Upper lobe of left lung (tissue), 6 donors: Measurements from ENCODE around the gene PROKR1. TPM values are rescaled to one million over a fixed set of nuclear protein-coding genes. Genes with fewer than 3 reads are reported as not detected.
"Not testable (repeated sequence)": the region's sequence is repeated elsewhere in the genome, so short reads cannot be mapped to it uniquely, and the experiment has no call there.

Source experiments
- ATAC-seq, 2 donors: fragments of 200-7000 bp; cut with Tn5 transposase; one replicate each; pipeline ENCODE4 v1.9.1; 2022; ENCODE audit warnings: mild to moderate bottlenecking in 2 of 2, moderate library complexity in 2 of 2; ENCODE audit not compliant: low FRiP score in 2 of 2
- DNase-seq, 2 donors: peaks; one replicate each; pipeline ENCODE4 v3.0.0-alpha.2; 2019 to 2020
- H3K27ac ChIP-seq, 4 donors: fragments of 200-600 bp; sonication (generic); one replicate each; pipeline ENCODE4 v1.5.1; 2016 to 2019
- H3K27me3 ChIP-seq, 4 donors: fragments of 200-600 bp; sonication (generic); one replicate each; pipeline ENCODE4 v1.5.1; 2017 to 2019
- H3K36me3 ChIP-seq, 4 donors: fragments of 200-600 bp; sonication (generic); one replicate each; pipeline ENCODE4 v1.5.1; 2016 to 2019
- H3K4me1 ChIP-seq, 4 donors: fragments of 200-600 bp; sonication (generic); one replicate each; pipeline ENCODE4 v1.5.1; 2018 to 2019
- H3K4me3 ChIP-seq, 4 donors: fragments of 200-600 bp; sonication (generic); one replicate each; pipeline ENCODE4 v1.5.1; 2017 to 2019; ENCODE audit warnings: mild to moderate bottlenecking in 2 of 4, moderate library complexity in 1 of 4
- H3K9me3 ChIP-seq, 4 donors: fragments of 200-600 bp; sonication (generic); one replicate each; pipeline ENCODE4 v1.5.1; 2018 to 2019
- EP300 ChIP-seq, 4 donors: sonication (generic); formaldehyde crosslinking; IDR thresholded peaks; one replicate each; pipeline ENCODE4 v1.5.1; 2017; ENCODE audit warnings: antibody characterized with exemption in 4 of 4, control low read depth in 2 of 4
- POLR2A ChIP-seq, 4 donors: fragments of 450-650 bp; IDR thresholded peaks; one replicate each; pipeline ENCODE4 v1.5.1; 2016 to 2017; ENCODE audit warnings: antibody characterized with exemption in 4 of 4, mild to moderate bottlenecking in 2 of 4
- POLR2AphosphoS5 ChIP-seq, 2 donors: sonication (generic); formaldehyde crosslinking; IDR thresholded peaks; one replicate each; pipeline ENCODE4 v1.5.1; 2017; ENCODE audit warnings: antibody characterized with exemption in 2 of 2
- WGBS, 2 donors: methylation state at CpG; one replicate each; pipeline ENCODE4 v1.1.5; 2017 to 2018; 5-methylcytosine and 5-hydroxymethylcytosine counted together
- total RNA-seq, 6 donors: library from RNA; depleted of rRNA in 4 of 6; stranded (reverse); fragments of >200 nt in 4 of 6; gene quantifications; one replicate each; pipeline versions ENCODE4 v1.1.0 to v1.2.1, GENCODE V29; 2016 to 2021
- TF ChIP-seq, protein P1 (sequence below), 6 experiments: fragments of 450-650 bp in 4 of 6; fragments of 200-600 bp in 2 of 6; sonication (generic) in 2 of 6; IDR thresholded peaks; one replicate each; pipeline ENCODE4 v1.5.1; 2016 to 2019; ENCODE audit warnings: antibody characterized with exemption in 6 of 6
- donor health status: DM: no; HTN: no; CAD: no; lungs with moderate emphysema.
- donor health status: DM: no; HTN: yes; CAD: no; lungs with severe emphysema.

Gene PROKR1
- total RNA-seq, 6 donors from 2014 or later, result 0.06 TPM; not detected in 5

DNA sequence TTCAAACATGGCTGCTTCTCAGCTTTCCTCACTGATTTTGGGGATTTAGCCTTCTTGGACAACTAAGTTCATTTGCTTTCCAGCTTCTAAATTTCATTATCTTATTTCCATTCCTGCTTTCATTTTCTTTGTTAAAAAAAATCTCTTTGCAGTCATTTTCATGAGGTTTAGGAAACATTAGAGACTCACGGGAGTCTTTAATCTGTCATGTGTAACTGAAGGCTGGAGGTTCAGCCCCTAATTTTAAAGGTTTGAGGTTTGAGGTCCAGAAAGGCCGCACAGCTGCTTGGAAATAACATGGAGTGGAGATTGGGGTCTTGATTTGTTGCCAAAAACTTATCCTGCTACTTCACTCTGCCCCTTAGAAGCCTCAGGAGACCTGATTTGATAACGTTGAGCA lies 30.3 kb downstream of the PROKR1 start:
- H3K27me3 ChIP-seq, result no peaks in the 10 kb centered on the region
- H3K4me1 ChIP-seq, result no peaks in the 10 kb centered on the region
- no peak overlapping the region for H3K4me3 ChIP-seq
- H3K9me3 ChIP-seq, result no peaks in the 10 kb centered on the region
- DNase-seq (no peak), ATAC-seq (no peak)
- TF ChIP-seq POLR2AphosphoS5 (IDR thresholded peaks at IDR 0.05), result no peak
- TF ChIP-seq, protein P1, sequence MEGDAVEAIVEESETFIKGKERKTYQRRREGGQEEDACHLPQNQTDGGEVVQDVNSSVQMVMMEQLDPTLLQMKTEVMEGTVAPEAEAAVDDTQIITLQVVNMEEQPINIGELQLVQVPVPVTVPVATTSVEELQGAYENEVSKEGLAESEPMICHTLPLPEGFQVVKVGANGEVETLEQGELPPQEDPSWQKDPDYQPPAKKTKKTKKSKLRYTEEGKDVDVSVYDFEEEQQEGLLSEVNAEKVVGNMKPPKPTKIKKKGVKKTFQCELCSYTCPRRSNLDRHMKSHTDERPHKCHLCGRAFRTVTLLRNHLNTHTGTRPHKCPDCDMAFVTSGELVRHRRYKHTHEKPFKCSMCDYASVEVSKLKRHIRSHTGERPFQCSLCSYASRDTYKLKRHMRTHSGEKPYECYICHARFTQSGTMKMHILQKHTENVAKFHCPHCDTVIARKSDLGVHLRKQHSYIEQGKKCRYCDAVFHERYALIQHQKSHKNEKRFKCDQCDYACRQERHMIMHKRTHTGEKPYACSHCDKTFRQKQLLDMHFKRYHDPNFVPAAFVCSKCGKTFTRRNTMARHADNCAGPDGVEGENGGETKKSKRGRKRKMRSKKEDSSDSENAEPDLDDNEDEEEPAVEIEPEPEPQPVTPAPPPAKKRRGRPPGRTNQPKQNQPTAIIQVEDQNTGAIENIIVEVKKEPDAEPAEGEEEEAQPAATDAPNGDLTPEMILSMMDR (IDR thresholded peaks at IDR 0.05), result no peak
- TF ChIP-seq POLR2A (IDR thresholded peaks at IDR 0.05), result no peak
- TF ChIP-seq EP300 (IDR thresholded peaks at IDR 0.05), result no peak
- H3K36me3 ChIP-seq, result no peaks in the 10 kb centered on the region
- H3K27ac ChIP-seq, result no peak overlapping the region
- 82 to 91% methylated on average over 3 of the region's 3 CpGs for WGBS, 2 donors

DNA sequence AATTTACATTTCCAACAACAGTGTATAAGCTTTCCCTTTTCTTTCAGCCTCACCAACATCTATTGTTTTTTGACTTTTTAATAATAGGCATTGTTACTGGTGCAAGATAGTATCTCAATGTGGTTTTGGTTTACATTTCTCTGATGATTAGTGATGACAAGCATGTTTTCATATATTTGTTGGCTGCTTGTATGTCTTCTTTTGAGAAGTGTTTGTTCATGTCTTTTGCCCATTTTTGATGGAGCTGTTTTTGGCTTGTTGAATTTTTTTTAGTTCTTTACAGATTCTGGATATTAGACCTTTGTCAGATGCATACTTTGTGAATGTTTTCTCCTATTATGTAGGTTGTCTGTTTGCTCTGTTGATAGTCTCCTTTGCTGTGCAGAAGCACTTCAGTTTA lies 32.1 kb downstream of the PROKR1 start:
- H3K9me3 ChIP-seq, result no peaks in the 10 kb centered on the region
- TF ChIP-seq, protein P1 (IDR thresholded peaks at IDR 0.05), result no peak
- TF ChIP-seq POLR2AphosphoS5 (IDR thresholded peaks at IDR 0.05), result no peak
- TF ChIP-seq EP300 (IDR thresholded peaks at IDR 0.05), result no peak
- TF ChIP-seq POLR2A (IDR thresholded peaks at IDR 0.05), result no peak
- no peak overlapping the region for H3K4me3 ChIP-seq
- no peak for DNase-seq
- H3K27ac ChIP-seq, result no peak overlapping the region
- H3K4me1 ChIP-seq, result no peaks in the 10 kb centered on the region
- ATAC-seq, result no peak
- H3K27me3 ChIP-seq, result no peaks in the 10 kb centered on the region
- H3K36me3 ChIP-seq, result no peaks in the 10 kb centered on the region

DNA sequence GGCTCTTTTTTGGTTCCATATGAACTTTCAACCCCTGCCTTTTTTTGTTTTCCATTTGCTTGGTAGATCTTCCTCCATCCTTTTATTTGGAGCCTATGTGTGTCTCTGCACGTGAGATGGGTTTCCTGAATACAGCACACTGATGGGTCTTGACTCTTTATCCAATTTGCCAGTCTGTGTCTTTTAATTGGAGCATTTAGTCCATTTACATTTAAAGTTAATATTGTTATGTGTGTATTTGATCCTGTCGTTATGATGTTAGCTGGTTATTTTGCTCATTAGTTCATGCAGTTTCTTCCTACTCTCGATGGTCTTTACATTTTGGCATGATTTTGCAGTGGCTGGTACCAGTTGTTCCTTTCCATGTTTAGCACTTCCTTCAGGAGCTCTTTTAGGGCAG lies 34.5 kb downstream of the PROKR1 start:
- DNase-seq, H3K27ac ChIP-seq, H3K27me3 ChIP-seq, ATAC-seq, H3K4me3 ChIP-seq, H3K36me3 ChIP-seq, H3K4me1 ChIP-seq, H3K9me3 ChIP-seq: not testable (repeated sequence)
- WGBS, 2 donors, result 93% methylated on average over 3 of the region's 3 CpGs; no CpG with 5 or more reads in 1 of the 2 donors

DNA sequence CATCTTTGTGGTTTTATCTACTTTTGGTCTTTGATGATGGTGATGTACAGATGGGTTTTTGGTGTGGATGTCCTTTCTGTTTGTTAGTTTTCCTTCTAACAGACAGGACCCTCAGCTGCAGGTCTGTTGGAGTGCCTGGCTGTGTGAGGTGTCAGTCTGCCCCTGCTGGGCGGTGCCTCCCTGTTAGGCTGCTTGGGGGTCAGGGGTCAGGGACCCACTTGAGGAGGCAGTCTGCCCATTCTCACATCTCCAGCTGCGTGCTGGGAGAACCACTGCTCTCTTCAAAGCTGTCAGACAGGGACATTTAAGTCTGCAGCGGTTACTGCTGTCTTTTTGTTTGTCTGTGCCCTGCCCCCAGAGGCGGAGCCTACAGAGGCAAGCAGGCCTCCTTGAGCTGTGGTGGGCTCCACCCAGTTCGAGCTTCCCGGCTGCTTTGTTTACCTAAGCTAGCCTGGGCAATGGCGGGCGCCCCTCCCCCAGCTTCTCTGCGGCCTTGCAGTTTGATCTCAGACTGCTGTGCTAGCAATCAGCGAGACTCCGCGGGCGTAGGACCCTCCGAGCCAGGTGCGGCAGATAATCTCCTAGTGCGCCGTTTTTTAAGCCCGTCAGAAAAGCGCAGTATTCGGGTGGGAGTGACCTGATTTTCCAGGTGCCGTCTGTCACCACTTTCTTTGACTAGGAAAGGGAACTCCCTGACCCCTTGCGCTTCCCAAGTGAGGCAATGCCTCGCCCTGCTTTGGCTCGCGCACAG lies 36.0 kb downstream of the PROKR1 start:
- WGBS, 2 donors, result 53 to 57% methylated on average over 25 of the region's 25 CpGs
- not testable (repeated sequence) for ATAC-seq, H3K36me3 ChIP-seq, H3K4me1 ChIP-seq, H3K27me3 ChIP-seq, H3K9me3 ChIP-seq
- H3K4me3 ChIP-seq, result peak overlapping the region in 3 of 4 donors; percentile 27 to 31 (median 29)
- peak overlapping the region in 1 of 4 donors; percentile 54 for H3K27ac ChIP-seq
- DNase-seq, result peak; percentile 48 to 59

DNA sequence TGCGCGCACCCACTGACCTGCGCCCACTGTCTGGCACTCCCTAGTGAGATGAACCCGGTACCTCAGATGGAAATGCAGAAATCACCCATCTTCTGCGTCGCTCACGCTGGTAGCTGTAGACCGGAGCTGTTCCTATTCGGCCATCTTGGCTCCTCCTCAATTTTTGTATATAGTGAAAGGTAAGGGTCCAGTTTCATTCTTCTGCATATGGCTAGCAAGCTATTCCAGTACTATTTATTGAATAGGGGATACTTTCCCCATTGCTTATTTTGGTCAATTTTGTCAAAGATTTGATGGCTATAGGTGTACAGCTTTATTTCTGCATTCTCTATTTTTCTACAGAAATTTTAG lies 36.5 kb downstream of the PROKR1 start:
- H3K4me3 ChIP-seq, result peak overlapping the region in 3 of 4 donors; percentile 27 to 31 (median 29)

DNA sequence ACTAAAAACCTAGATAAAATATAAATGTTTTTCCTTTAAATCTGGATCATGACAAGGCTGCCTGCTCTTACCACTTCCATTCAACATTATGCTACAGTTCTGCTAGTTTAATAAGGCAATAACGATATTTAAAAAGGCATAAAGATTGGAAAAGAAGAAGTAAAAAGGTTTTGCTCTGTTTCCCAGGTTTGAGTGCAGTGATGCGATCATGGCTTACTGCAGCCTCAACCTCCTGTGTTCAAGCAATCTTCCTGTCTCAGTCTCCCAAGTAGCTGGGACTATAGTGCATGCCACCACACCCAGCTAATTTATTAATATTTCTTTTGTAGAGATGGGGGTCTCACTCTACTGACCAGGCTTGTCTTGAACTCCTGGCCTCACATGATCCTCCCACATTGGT lies 40.8 kb downstream of the PROKR1 start:
- 71 to 77% methylated on average over 2 of the region's 2 CpGs for WGBS, 2 donors
- TF ChIP-seq POLR2A (IDR thresholded peaks at IDR 0.05), result no peak

More for the DNA sequence above, 36.5 kb downstream of the PROKR1 start:
- H3K9me3 ChIP-seq, H3K36me3 ChIP-seq, H3K4me1 ChIP-seq, H3K27me3 ChIP-seq, DNase-seq, H3K27ac ChIP-seq, ATAC-seq: not testable (repeated sequence)
- 73 to 95% methylated on average over 8 to 9 of the region's 9 CpGs for WGBS, 2 donors

DNA sequence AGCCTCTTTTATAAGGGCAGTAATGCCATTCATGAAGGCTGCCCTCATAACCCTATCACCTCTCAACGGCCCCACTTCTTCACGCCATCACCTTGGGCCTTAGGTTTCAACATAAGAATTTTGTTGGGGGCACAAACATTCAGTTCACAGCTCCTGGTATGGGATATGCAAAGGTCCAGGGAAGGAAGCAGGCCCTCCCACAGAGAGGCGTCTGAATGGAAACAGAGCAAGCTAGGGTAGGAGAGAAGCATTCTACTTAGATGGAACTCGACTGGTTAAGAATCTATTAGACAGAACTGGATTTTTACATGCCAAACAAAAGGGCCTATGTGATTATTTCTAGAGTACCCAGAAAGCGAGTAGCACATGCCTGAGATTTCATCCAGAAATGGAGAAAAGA lies 42.8 kb downstream of the PROKR1 start:
- Histone ChIP-seq H3K36me3 (no peaks in the 10 kb centered on the region), H3K27me3 (no peaks in the 10 kb centered on the region), H3K4me1 (no peaks in the 10 kb centered on the region), H3K27ac (no peak overlapping the region), H3K9me3 (no peaks in the 10 kb centered on the region), H3K4me3 (no peak overlapping the region)
- ATAC-seq, result no peak
- TF ChIP-seq EP300 (IDR thresholded peaks at IDR 0.05) (no peak), POLR2AphosphoS5 (IDR thresholded peaks at IDR 0.05) (no peak), POLR2A (IDR thresholded peaks at IDR 0.05) (no peak)
- TF ChIP-seq, protein P1 (IDR thresholded peaks at IDR 0.05), result no peak
- no peak for DNase-seq
- 88 to 90% methylated on average over 5 of the region's 5 CpGs for WGBS, 2 donors

More for the DNA sequence above, 40.8 kb downstream of the PROKR1 start:
- Histone ChIP-seq H3K4me3 (no peak overlapping the region), H3K27me3 (no peaks in the 10 kb centered on the region), H3K4me1 (no peaks in the 10 kb centered on the region), H3K27ac (no peak overlapping the region), H3K9me3 (no peaks in the 10 kb centered on the region), H3K36me3 (no peaks in the 10 kb centered on the region)
- ATAC-seq, result no peak
- no peak for DNase-seq
